GM12891 (cell line): ENCODE results near the gene ZNF316. TPM values are rescaled to one million over a fixed set of nuclear protein-coding genes. Genes with fewer than 3 reads are reported as not detected.

Experiments used
- DNase-seq: peaks from one replicate; pipeline ENCODE4 v3.0.0; 2011; ENCODE audit warnings: low spot score; ENCODE audit not compliant: insufficient read length
- FAIRE-seq: peaks from 2 replicates; lab custom pipeline; 2011; peaks lifted over from hg19 to GRCh38; lab: Jason Lieb, UNC
- PAX5 ChIP-seq: IDR thresholded peaks from 2 replicates; pipeline ENCODE4 v1.6.1; 2011; ENCODE audit warnings: low read length, moderate library complexity, mild to moderate bottlenecking; ENCODE audit not compliant: insufficient read depth, severe bottlenecking
- POLR2A ChIP-seq: IDR thresholded peaks from 2 replicates; pipeline ENCODE4 v1.6.1; 2011; ENCODE audit warnings: low read depth, low read length, control low read depth
- POLR2AphosphoS5 ChIP-seq: IDR thresholded peaks from 2 replicates; pipeline ENCODE4 v1.6.1; 2011; ENCODE audit warnings: low read depth, low read length, control low read depth
- POU2F2 ChIP-seq: IDR thresholded peaks from 2 replicates; pipeline ENCODE4 v1.6.1; 2011; ENCODE audit warnings: low read depth, mild to moderate bottlenecking, control low read depth, low read length, moderate library complexity
- SPI1 ChIP-seq: IDR thresholded peaks from 2 replicates; pipeline ENCODE4 v1.6.1; 2011; ENCODE audit warnings: low read depth, low read length, control low read depth
- TAF1 ChIP-seq: IDR thresholded peaks from 2 replicates; pipeline ENCODE4 v1.6.1; 2011; ENCODE audit warnings: low read depth, low read length, control low read depth
- polyA plus RNA-seq: library from polyadenylated mRNA; unstranded; fragments of >200 nt; gene quantifications from one replicate; pipeline ENCODE4 v1.2.1, GENCODE V29; 2012; ENCODE audit warnings: low read depth, missing spikeins, inconsistent platforms; ENCODE audit not compliant: missing spikeins

ZNF316 gene
- 13.6 TPM for polyA plus RNA-seq

DNA sequence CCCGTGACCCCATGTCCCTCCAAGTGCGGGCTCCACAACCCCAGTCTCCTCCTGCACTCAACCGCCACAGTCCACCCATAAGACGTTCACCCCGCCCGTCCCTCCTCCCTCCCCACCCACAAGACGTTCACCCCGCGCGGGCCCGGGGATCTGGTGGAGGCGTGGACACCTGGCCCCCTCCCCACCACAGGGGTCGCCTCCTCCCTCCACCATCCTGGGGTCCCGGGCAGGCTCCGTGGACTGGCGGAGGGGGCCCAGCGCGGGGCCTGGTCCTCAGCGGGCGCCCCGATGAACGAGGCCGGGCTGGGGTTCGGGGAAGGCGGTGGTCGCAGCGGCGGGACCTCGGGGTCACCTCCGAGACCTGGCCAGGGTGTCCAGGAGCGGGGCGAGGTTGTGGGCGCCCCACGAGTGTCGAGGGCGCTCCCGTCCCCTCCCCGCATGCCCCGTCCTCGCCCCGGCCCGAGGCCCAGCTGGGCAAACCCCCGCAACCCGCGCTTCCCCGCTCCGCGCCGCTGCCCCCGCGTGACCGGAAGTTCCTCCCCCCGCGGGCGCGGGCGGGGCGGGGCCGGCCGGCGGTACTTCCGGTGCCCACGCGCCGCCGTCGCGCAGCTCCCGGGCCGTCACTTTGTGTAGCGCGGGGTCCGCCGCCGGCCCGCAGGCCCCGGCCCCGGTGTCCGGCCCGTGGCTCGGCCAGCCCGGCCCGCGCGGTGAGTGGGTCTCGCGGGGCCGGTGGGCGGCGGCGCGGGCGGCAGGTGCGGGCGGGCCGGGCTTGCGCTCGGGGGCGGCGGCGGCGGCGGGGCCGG is at the start of gene ZNF316:
ZNF316 (plus strand) TSS at position 578 of the 803 bp plus-strand sequence. CDS start 5,092 bp downstream, outside the sequence.
- TF ChIP-seq TAF1, result no peak
- peak; percentile 39; the same call in 1 of the 2 replicates for TF ChIP-seq POLR2A
- TF ChIP-seq PAX5, result peak; percentile 99
- DNase-seq (peak; percentile 91), FAIRE-seq (peak; percentile 73)

DNA sequence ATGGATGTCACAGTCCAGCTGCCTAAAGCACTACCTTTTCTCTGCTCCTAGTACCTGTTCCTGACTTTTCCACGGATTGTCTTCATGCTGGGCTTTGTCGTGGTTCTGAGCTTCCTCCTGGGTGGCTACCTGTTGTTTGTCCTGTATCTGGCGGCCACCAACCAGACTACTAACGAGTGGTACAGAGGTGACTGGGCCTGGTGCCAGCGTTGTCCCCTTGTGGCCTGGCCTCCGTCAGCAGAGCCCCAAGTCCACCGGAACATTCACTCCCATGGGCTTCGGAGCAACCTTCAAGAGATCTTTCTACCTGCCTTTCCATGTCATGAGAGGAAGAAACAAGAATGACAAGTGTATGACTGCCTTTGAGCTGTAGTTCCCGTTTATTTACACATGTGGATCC is 48.6 kb upstream of the ZNF316 start:
- TF ChIP-seq SPI1 (no peak), TAF1 (no peak), POU2F2 (no peak), POLR2AphosphoS5 (no peak), PAX5 (no peak), POLR2A (no peak)
- FAIRE-seq (no peak), DNase-seq (no peak)

DNA sequence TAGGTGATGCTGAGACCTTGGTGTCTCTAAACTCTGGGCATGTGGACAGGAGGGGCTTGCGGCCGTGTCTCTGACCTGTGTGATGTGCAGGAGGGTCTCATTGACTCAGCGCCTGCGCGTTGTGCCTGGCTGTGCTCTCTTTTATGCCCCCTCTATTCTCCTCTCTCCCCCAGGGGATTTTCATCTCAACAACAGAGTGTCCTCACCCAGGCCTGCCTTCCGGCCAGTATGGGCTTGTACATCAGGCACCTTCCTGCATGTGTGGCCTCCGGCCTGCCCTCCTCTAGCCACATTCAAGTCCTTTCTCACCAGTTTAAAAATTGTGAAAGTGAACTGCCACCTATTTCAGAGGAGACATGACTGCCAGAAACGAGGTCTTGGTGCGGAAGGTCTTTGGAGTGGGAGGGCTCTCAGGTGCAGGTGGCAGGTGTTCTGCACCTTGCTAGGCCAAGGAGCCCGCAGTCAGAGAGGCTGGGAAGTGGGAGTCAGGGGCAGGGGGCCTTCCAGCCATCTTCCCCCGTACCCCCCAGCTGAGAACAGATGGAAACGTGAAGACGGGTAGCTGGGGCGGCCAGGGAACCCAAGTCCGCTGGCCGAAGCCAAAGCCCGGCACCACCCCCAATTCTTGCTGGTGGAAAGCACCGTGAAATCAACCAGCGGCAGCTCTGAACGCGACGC is 47.8 kb upstream of the ZNF316 start:
- no peak for FAIRE-seq
- TF ChIP-seq SPI1 (no peak), POLR2A (no peak), TAF1 (no peak), POLR2AphosphoS5 (no peak), PAX5 (no peak), POU2F2 (no peak)
- no peak for DNase-seq

DNA sequence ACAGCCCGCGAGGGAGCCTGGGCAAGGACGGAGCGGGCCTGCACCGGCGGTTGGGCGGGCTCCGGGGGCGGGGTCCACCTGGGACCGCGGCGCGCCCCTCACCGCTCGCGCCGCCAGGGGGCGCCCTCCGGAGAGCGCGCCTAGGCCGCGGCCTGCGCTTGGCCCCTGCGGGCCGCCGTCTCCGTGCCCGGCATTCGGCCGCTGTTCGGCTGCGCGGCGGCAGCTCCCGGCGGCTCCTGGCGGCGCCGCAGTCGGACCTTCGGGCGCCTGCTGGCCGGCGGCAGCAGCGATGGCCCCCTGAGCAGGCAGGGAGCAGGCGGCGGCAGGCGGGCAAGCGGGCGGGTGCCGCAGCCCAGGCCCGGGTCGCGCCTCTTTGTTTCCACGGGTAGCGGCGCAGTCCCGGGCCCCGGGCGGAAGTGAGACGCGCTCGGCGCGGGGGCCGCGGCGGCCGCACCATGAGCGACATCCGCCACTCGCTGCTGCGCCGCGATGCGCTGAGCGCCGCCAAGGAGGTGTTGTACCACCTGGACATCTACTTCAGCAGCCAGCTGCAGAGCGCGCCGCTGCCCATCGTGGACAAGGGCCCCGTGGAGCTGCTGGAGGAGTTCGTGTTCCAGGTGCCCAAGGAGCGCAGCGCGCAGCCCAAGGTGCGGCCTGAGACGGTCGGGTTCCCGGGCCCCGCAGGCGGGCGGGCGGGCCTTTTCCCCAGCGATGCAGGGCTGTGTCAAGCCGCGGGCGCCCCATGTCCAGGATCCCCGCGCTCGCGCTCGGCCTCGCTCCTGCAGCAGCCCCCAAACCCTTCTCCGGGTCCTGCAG is 47.1 kb upstream of the ZNF316 start, which contains the start of gene INTS15:
INTS15 (plus strand) TSS at position 193 of the 816 bp plus-strand sequence; CDS start at position 456, 263 bp downstream.
- TF ChIP-seq POLR2A, result peak; percentile 84
- peak; percentile 74 for TF ChIP-seq PAX5
- TF ChIP-seq POLR2AphosphoS5, result peak; percentile 78
- 0 out of 2 replicates have a peak, but pooled peaks have one; percentile 26 for TF ChIP-seq POU2F2
- peak; percentile 94 for TF ChIP-seq TAF1
- peak; percentile 65 for TF ChIP-seq SPI1
- DNase-seq, result peak; percentile 89
- FAIRE-seq, result peak; percentile 94

DNA sequence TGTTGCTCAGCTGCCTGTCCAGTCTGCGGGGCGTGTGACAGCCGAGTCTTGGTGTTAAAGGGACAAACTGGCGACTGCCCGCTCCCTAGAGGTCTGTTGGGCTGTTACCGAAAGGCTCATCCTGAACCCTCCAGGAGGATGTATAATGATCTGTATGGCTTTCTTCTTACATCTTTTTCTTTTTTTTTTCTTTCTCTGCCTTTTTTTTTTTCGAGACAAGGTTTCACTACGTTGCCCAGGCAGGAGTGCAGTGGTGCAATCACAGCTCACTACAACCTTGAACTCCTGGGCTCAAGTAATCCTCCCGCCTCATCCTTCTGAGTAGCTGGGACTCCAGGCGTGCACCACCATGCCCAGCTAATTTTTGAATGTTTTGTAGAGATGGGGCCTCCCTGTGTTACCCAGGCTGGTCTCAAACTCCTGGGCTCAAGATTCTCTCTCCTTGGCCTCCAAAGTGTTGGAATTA is 46.4 kb upstream of the ZNF316 start:
- DNase-seq (no peak), FAIRE-seq (peak; percentile 43)
- TF ChIP-seq POLR2A (no peak), TAF1 (no peak), POU2F2 (no peak), POLR2AphosphoS5 (no peak), PAX5 (no peak), SPI1 (no peak)

DNA sequence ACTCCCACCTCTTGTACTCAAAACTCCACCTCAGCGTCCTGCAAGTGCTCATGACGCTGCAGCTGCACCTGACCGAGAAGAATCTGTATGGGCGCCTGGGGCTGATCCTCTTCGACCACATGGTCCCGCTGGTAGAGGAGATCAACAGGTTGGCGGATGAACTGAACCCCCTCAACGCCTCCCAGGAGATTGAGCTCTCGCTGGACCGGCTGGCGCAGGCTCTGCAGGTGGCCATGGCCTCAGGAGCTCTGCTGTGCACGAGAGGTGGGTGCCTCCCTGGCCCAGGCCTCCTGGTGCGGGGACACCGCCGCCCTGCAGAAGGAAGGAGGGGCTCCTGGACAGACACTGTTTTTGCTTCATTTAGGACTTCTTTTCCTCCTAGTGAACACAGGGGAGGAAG is 37.0 kb upstream of the ZNF316 start:
- FAIRE-seq (no peak), DNase-seq (no peak)
- no peak for TF ChIP-seq TAF1
- no peak for TF ChIP-seq SPI1

DNA sequence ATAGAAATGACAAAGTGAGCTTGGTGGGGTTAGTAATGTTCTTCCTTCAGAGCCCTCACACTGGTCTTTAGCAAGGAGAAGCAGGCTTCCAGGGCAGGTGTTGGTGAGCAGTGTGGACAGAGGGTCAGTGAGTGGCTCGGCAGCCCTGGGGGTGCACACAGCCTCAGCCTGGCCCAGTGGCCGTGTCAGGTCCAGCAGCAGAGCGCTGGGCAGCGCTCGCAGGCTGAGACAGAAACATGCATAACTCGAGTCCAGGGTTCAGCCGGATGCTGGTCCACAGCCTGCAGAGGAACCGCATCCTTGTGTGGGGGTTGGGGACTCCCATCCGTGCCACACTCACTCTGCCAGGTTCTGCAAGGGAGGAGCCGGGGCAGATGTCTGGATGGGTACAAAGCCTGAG is 32.7 kb upstream of the ZNF316 start:
- FAIRE-seq (no peak), DNase-seq (no peak)
- TF ChIP-seq TAF1 (no peak), POU2F2 (no peak), SPI1 (no peak), POLR2A (no peak), POLR2AphosphoS5 (no peak), PAX5 (no peak)

DNA sequence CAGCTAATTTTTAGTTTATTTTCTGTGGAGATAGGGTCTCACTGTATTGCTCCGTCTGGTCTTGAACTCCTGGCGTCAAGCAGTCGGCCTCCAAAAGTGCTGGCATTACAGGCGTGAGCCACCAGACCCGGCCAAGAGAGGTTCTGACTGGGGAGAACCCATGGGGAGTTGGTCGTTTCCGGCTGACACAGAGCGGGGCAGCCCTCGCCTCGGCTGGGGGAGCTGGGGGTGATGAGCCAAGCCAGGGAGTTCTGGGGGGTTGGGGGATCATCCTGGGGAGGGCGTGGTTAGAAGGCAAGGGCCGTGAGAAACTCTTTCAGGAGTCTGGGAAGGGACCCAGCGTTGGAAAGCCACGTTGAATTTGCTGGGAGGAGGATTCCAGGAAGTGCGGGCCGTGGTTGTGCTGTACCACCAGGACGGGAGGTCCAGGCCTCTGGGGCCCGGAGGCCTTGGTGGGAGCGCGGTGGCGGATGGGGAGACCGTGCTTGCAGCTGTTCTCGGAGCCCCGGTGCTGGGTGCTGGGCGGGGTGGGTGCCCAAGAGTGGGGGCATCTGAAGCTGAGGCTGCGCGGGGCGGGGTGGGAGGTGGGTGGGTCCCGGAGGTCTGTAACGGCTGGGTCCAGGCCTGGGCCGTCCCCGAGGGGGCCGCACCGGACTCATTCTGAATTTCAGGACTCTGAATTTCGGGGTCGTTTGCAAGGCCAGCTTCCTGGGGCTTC is 30.1 kb upstream of the ZNF316 start:
- DNase-seq (no peak), FAIRE-seq (no peak)
- TF ChIP-seq POU2F2 (no peak), TAF1 (no peak), POLR2AphosphoS5 (no peak), SPI1 (no peak), PAX5 (no peak), POLR2A (no peak)

DNA sequence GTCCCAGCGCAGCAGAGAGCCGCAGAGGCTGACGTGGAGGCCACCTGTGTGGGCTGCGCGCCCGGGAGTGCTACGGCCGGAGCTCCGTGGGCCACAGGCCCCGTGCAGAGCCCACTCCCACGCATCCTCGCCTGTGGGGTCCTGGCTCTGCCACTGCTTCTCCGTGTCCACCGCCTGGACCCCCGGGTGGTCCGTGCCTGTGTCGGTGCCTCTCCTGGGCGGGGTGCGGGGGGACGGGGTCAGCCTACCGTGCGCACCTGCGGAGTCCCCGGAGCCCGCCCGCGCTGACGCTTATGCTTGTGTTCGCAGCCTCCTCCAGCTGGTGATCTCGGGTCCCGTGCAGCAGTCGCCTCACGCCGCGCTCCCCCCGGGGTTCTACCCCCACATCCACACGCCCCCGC is 29.5 kb upstream of the ZNF316 start:
- FAIRE-seq (no peak), DNase-seq (no peak)
- no peak for TF ChIP-seq POLR2A
- no peak for TF ChIP-seq TAF1
- TF ChIP-seq PAX5, result no peak
- no peak for TF ChIP-seq POLR2AphosphoS5
- no peak for TF ChIP-seq POU2F2
- TF ChIP-seq SPI1, result no peak
